Smooth muscle cell (in vitro differentiated cells): ENCODE data around the gene HEYL. TPM values are rescaled to one million over a fixed set of nuclear protein-coding genes. Genes with fewer than 3 reads are reported as not detected.

Source experiments
- DNase-seq: peaks from one replicate; lab custom pipeline; 2025; ENCODE audit not compliant: unreplicated experiment; lab: John Stamatoyannopoulos, UW
- H2AFZ ChIP-seq: fragments of 200-600 bp; sonication (generic); 2 replicates; pipeline ENCODE4 v1.6.0; 2016; ENCODE audit warnings: antibody characterized with exemption, low read depth, mild to moderate bottlenecking
- H3F3A ChIP-seq: fragments of 200-600 bp; sonication (generic); 2 replicates; pipeline ENCODE4 v1.6.0; 2017; ENCODE audit warnings: antibody characterized with exemption, low read depth
- H3K27ac ChIP-seq: fragments of 200-600 bp; sonication (generic); 2 replicates; pipeline ENCODE4 v1.5.1; 2016; ENCODE audit warnings: low read depth, mild to moderate bottlenecking
- H3K27me3 ChIP-seq: fragments of 200-600 bp; sonication (generic); 2 replicates; pipeline ENCODE4 v1.6.1; 2016; ENCODE audit warnings: low read depth, mild to moderate bottlenecking
- H3K36me3 ChIP-seq: fragments of 200-600 bp; sonication (generic); 2 replicates; pipeline ENCODE4 v1.5.1; 2016; ENCODE audit warnings: low read depth
- H3K4me1 ChIP-seq: fragments of 200-600 bp; sonication (generic); 2 replicates; pipeline ENCODE4 v1.5.1; 2016; ENCODE audit warnings: low read depth
- H3K4me2 ChIP-seq: fragments of 200-600 bp; sonication (generic); 2 replicates; pipeline ENCODE4 v1.6.0; 2016; ENCODE audit warnings: mild to moderate bottlenecking
- H3K4me3 ChIP-seq: fragments of 200-600 bp; sonication (generic); 2 replicates; pipeline ENCODE4 v1.5.1; 2016; ENCODE audit warnings: mild to moderate bottlenecking
- H3K79me2 ChIP-seq: fragments of 200-600 bp; sonication (generic); 2 replicates; pipeline ENCODE4 v1.6.0; 2016; ENCODE audit warnings: low read depth, mild to moderate bottlenecking
- H3K9ac ChIP-seq: fragments of 200-600 bp; sonication (generic); 2 replicates; pipeline ENCODE4 v1.6.0; 2016; ENCODE audit warnings: low read depth
- H3K9me3 ChIP-seq: fragments of 200-600 bp; sonication (generic); replicated peaks from 2 replicates; pipeline ENCODE4 v1.5.1; 2016; ENCODE audit warnings: low read depth
- H4K20me1 ChIP-seq: fragments of 200-600 bp; sonication (generic); 2 replicates; pipeline ENCODE4 v1.6.0; 2016; ENCODE audit warnings: low read depth
- CTCF ChIP-seq: fragments of 200-600 bp; sonication (generic); IDR thresholded peaks from 2 replicates; pipeline ENCODE4 v1.5.1; 2017; ENCODE audit warnings: borderline replicate concordance, mild to moderate bottlenecking, antibody characterized with exemption; ENCODE audit not compliant: insufficient read depth, poor library complexity, severe bottlenecking
- WGBS: methylation state at CpG from one replicate; pipeline ENCODE4 v1.1.7; 2016; ENCODE audit warnings: low lambda C conversion rate; 5-methylcytosine and 5-hydroxymethylcytosine counted together
- polyA plus RNA-seq: library from polyadenylated mRNA; unstranded; fragments of >200 nt; fragmentation: Nextera tagmentation; extraction: Ambion mirVana; gene quantifications from 2 replicates; pipeline ENCODE4 v1.2.1, GENCODE V29; 2016
- total RNA-seq: library from RNA; depleted of rRNA; stranded (reverse); fragments of >200 nt; gene quantifications from 2 replicates; pipeline ENCODE4 v1.2.3, GENCODE V29; 2014

Gene HEYL
- total and polyA plus RNA-seq, 2 experiments from 2014 or later = 7.8 to 16.5 TPM

- Histone ChIP-seq H3K4me2 (peak overlapping the region; percentile 84), H2AFZ (no peak overlapping the region), H3K9ac (no peak overlapping the region), H3F3A (no peaks in the 10 kb centered on the region), H3K27ac (no peak overlapping the region), H3K9me3 (no peaks in the 10 kb centered on the region), H3K4me3 (peak overlapping the region; percentile 38), H4K20me1 (no peaks in the 10 kb centered on the region), H3K4me1 (peaks cover 6% of the 10 kb centered on the region), H3K36me3 (no peaks in the 10 kb centered on the region), H3K79me2 (peaks cover 15% of the 10 kb centered on the region), H3K27me3 (peaks cover 4% of the 10 kb centered on the region)
- 9% methylated on average over 31 of the region's 61 CpGs for WGBS
- no peak for TF ChIP-seq CTCF
- peak; percentile 29 for DNase-seq
Observed at GRCh38 chr1:39632682-39633417, 6.6 kb downstream of the HEYL start.

DNA sequence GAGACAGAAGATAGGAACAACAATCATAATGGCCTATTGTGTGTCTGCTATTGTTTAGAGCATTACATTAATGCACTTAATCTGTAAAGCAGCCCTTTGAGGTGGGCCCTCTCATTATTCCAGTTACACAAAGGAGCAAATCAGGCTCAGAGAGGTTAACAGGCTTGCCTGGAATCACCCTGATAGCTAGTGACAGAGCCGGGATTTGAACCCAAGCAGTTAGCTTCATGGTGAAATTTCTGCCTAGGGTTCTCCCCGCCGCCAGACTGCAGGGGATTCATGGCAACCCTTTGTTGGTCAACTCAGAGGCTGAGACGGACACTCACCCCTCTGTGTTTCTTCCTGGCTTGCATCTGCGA is 7.1 kb downstream of the HEYL start:
- H3F3A ChIP-seq = no peaks in the 10 kb centered on the region
- no peak overlapping the region for H3K9ac ChIP-seq
- no peak overlapping the region for H3K27ac ChIP-seq
- H3K79me2 ChIP-seq = peaks cover 15% of the 10 kb centered on the region
- peak overlapping the region; percentile 38 for H3K4me3 ChIP-seq
- no peaks in the 10 kb centered on the region for H3K9me3 ChIP-seq
- H3K36me3 ChIP-seq = no peaks in the 10 kb centered on the region
- no peak for TF ChIP-seq CTCF
- WGBS = 69% methylated on average over 5 of the region's 5 CpGs
- H3K27me3 ChIP-seq = peaks cover 4% of the 10 kb centered on the region
- no peak overlapping the region for H2AFZ ChIP-seq
- DNase-seq = no peak
- peaks cover 6% of the 10 kb centered on the region for H3K4me1 ChIP-seq
- no peaks in the 10 kb centered on the region for H4K20me1 ChIP-seq
- peak overlapping the region; percentile 84 for H3K4me2 ChIP-seq

DNA sequence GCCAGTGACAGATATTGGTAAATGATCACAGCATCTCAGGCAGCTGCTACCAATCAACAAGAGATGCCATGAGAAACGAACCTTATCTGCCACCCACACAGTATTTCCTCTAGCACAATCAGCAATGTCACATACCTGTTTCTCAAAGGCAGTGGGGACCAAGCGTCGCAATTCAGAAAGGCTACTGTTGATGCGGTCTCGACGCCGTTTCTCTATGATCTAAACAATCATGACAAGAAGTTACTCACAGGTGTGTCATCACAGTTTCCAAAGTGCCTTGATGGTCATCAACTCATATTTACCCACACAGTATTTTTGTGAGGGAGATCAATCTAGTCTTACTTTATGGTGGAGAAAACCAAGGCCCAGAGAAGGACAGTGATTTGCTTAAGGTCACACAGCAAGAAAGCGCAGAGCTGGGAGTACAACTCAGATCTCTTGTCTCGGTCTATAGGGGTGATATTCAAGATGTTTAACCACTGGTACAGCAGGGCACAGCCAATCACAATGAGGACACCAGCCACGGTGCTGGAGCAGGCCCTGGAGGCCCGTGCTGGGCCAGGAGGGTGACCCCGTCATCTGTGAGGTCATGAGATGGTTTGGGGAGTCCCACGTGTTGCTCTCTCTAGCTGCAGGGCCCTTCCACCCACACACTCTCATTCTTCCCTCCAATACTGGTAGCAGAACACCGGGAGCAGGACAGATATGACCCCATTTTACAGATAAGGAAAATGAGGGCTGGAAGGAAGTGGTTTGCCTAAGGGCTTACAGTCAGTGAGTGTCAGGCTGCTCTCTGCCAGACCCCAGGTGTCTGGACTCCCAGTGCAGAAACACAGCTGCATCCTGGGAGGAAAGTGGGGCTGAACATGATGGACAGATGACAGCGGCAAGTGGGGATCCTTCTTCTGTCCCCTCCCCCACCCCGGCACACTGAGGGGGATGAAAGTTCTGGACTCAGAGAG is 7.8 kb downstream of the HEYL start:
- peaks cover 4% of the 10 kb centered on the region for H3K27me3 ChIP-seq
- H3K79me2 ChIP-seq = peaks cover 13% of the 10 kb centered on the region
- H3F3A ChIP-seq = no peaks in the 10 kb centered on the region
- H2AFZ ChIP-seq = no peak overlapping the region
- 80% methylated on average over 16 of the region's 16 CpGs for WGBS
- peak overlapping the region; percentile 84 for H3K4me2 ChIP-seq
- no peak for DNase-seq
- H3K9me3 ChIP-seq = no peaks in the 10 kb centered on the region
- no peaks in the 10 kb centered on the region for H4K20me1 ChIP-seq
- H3K27ac ChIP-seq = no peak overlapping the region
- no peak overlapping the region for H3K9ac ChIP-seq
- no peak for TF ChIP-seq CTCF
- peaks cover 6% of the 10 kb centered on the region for H3K4me1 ChIP-seq
- no peak overlapping the region for H3K4me3 ChIP-seq
- H3K36me3 ChIP-seq = no peaks in the 10 kb centered on the region
